ENCODE data around the gene RIC1.
"Not testable (repeated sequence)": the region's sequence is repeated elsewhere in the genome, so short reads cannot be mapped to it uniquely, and the experiment has no call there.

The RIC1 gene

GRCh38 chr9:5721279-5722087 is 92.6 kb downstream of the RIC1 start:
- DNase-seq (ENCODE audit: low spot score), result no peak

GRCh38 chr9:5722679-5723078 is 93.8 kb downstream of the RIC1 start:
- DNase-seq (ENCODE audit: low spot score), result not testable (repeated sequence)

- no peak for DNase-seq (ENCODE audit: low spot score)
These were observed 106.2 kb downstream of the RIC1 start for GRCh38 chr9:5735072-5735471.

GRCh38 chr9:5736563-5737346 is 107.8 kb downstream of the RIC1 start:
- no peak for DNase-seq (ENCODE audit: low spot score)

GRCh38 chr9:5743109-5743508 is 114.2 kb downstream of the RIC1 start:
- no peak for DNase-seq (ENCODE audit: low spot score)

- no peak for DNase-seq (ENCODE audit: low spot score)
These were observed 119.5 kb downstream of the RIC1 start for GRCh38 chr9:5748438-5748837.

GRCh38 chr9:5749306-5749705 is 120.4 kb downstream of the RIC1 start:
- no peak for DNase-seq (ENCODE audit: low spot score)

GRCh38 chr9:5750569-5750968 is 121.7 kb downstream of the RIC1 start:
- no peak for DNase-seq (ENCODE audit: low spot score)

GRCh38 chr9:5756633-5757032 is 127.7 kb downstream of the RIC1 start:
- no peak for DNase-seq (ENCODE audit: low spot score)

- DNase-seq (ENCODE audit: low spot score), result no peak
These were observed 131.4 kb downstream of the RIC1 start for GRCh38 chr9:5760338-5760737.

- no peak for DNase-seq (ENCODE audit: low spot score)
These were observed 133.5 kb downstream of the RIC1 start for GRCh38 chr9:5762421-5762820.

GRCh38 chr9:5764130-5764868 is 135.4 kb downstream of the RIC1 start:
- no peak for DNase-seq (ENCODE audit: low spot score)

- DNase-seq (ENCODE audit: low spot score), result no peak
These were observed 139.3 kb downstream of the RIC1 start for GRCh38 chr9:5767968-5768932.

- DNase-seq (ENCODE audit: low spot score), result no peak
These were observed 144.6 kb downstream of the RIC1 start for GRCh38 chr9:5773324-5773999.

GRCh38 chr9:5778805-5779204 is 149.9 kb downstream of the RIC1 start:
- no peak for DNase-seq (ENCODE audit: low spot score)

- not testable (repeated sequence) for DNase-seq (ENCODE audit: low spot score)
These were observed 150.9 kb downstream of the RIC1 start for GRCh38 chr9:5779705-5780218.

- not testable (repeated sequence) for DNase-seq (ENCODE audit: low spot score)
These were observed 154.5 kb downstream of the RIC1 start for GRCh38 chr9:5783420-5783819.

GRCh38 chr9:5783982-5784381 is 155.1 kb downstream of the RIC1 start:
- no peak for DNase-seq (ENCODE audit: low spot score)

- DNase-seq (ENCODE audit: low spot score), result no peak
These were observed 155.8 kb downstream of the RIC1 start for GRCh38 chr9:5784526-5785315.

All from ecto neural progenitor cell (in vitro differentiated cells).